Coronary artery (tissue), 2 donors: ENCODE data around the gene SART1.
A peak's percentile ranks its signal among the peaks of the same experiment; 100 is the strongest.

Experiments used
- DNase-seq: peaks from one replicate; pipeline ENCODE4 v3.0.0-alpha.2; 2017; ENCODE audit warnings: low spot score
- H3K27ac ChIP-seq, 2 donors: fragments of 200-600 bp; sonication (generic); one replicate each; pipeline ENCODE4 v1.5.1; 2016 to 2019
- H3K4me3 ChIP-seq: fragments of 200-600 bp; sonication (generic); 2 replicates; pipeline ENCODE4 v1.5.1; 2016; ENCODE audit warnings: mild to moderate bottlenecking, moderate library complexity
- TF ChIP-seq, protein P1 (sequence below): fragments of 200-600 bp; sonication (generic); IDR thresholded peaks from one replicate; pipeline ENCODE4 v1.5.1; 2019; ENCODE audit warnings: antibody characterized with exemption

Gene SART1

DNA sequence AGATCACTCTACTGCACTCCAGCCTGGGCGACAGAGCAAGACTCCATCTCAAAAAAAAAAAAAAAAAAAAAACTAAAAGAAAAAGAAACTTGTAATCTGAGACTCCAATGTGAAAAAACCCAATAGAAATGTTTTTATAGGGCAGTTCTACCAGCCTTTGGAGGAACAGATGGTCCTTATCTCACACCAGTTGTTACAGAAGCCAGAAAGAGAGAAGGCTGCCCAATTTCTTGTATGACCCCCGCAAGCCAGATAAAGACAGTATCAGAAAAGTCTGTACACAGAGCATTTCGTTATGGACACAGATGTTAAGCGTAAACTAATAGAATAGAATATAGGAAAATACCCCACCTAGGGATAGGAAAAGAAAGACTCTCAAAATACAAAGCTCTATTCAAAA is 27.5 kb upstream of the SART1 start:
- Histone ChIP-seq H3K27ac (no peak overlapping the region), H3K4me3 (no peak overlapping the region)
- TF ChIP-seq, protein P1, sequence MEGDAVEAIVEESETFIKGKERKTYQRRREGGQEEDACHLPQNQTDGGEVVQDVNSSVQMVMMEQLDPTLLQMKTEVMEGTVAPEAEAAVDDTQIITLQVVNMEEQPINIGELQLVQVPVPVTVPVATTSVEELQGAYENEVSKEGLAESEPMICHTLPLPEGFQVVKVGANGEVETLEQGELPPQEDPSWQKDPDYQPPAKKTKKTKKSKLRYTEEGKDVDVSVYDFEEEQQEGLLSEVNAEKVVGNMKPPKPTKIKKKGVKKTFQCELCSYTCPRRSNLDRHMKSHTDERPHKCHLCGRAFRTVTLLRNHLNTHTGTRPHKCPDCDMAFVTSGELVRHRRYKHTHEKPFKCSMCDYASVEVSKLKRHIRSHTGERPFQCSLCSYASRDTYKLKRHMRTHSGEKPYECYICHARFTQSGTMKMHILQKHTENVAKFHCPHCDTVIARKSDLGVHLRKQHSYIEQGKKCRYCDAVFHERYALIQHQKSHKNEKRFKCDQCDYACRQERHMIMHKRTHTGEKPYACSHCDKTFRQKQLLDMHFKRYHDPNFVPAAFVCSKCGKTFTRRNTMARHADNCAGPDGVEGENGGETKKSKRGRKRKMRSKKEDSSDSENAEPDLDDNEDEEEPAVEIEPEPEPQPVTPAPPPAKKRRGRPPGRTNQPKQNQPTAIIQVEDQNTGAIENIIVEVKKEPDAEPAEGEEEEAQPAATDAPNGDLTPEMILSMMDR: no peak
- DNase-seq: no peak

DNA sequence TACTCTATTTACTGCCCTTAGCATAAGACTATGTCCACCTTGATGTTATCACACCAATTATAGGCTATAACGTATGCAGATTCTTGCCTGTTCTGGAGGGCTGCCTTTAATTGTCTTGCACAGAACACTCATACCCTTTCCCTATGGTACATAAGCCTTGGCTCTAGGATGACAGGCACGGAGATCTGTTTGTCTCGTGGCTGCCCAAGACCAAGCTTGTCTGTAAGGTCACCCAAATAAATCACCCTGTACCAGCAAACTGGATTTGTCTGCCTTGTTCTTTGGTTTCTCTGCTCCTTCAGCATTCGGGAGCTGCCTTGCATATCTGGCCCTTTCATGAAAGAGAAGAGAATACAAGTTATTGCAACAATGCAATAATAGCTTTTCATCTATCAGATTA is 23.8 kb upstream of the SART1 start:
- no peak overlapping the region for H3K4me3 ChIP-seq
- DNase-seq: no peak
- TF ChIP-seq, protein P1: no peak

DNA sequence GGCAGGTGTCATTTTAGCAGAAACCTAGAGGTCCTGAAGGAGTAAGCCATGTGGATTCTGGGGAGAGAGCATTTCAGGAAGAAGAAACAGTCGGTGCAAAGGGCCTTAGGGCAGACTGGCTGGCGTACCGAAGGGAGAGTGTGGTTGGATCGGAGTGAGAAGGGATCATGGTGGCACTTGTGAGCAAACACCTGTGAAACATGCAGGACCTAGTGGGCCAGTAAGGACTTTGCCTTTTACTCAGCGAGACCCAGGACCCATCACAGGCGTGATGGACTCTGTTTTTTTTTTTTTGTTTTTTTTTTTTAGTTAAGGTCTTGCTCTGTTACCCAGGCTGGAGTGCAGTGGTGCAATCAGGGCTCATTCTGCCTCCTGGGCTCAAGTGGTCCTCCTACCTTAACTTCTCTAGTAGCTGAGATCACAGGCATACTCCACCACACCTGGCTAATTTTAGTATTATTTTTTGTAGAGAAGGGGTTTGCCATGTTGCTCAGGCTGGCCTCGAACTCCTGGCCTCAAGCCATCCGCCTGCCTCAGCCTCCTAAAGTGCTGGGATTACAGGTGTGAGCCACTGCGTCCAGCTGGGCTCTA is 19.7 kb upstream of the SART1 start:
- TF ChIP-seq, protein P1: no peak
- peak overlapping the region in 1 of 2 donors; percentile 51 for H3K27ac ChIP-seq

More for the DNA sequence above, 23.8 kb upstream of the SART1 start:
- no peak overlapping the region for H3K27ac ChIP-seq

DNA sequence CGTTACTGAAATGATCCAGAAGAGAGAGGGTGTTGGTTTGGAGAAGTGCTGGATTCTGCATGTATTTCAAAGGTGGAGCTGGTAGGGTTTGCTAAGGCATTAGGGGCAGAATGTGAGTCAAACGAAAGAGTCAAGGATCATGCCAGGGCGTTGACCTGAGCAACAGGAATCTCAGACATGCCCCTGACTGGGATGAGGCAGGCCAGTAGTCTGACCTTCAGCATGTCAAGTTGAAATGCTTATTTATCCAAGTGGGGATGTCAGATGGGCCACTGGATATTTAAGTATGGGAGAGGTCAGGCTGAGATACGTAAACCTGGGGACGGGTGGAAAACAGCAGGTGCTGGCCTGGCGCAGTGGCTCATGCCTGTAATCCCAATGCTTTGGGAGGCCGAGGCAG is 19.0 kb upstream of the SART1 start:
- H3K4me3 ChIP-seq: no peak overlapping the region
- DNase-seq: no peak
- TF ChIP-seq, protein P1: no peak
- no peak overlapping the region for H3K27ac ChIP-seq

More for the DNA sequence above, 19.7 kb upstream of the SART1 start:
- no peak for DNase-seq
- H3K4me3 ChIP-seq: no peak overlapping the region

DNA sequence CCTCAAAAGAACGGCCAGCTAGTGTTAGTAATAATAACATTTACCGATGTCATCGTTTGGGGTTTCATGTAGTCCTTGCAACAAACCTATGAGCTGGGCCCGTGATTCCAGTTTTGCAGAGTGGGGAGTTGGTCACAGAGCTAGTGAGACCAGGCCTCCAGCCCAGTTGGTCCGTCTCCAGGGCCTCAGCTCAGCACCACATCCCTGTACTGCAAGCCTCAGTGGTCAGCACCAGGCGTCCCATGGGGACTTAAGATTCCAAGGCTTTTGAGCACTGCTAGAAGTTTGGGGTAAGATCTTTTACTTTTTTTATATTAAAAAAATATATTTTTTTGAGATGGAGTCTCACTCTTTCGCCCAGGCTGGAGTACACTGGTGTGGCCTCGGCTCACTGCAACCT is 17.3 kb upstream of the SART1 start:
- TF ChIP-seq, protein P1: no peak
- DNase-seq: no peak
- Histone ChIP-seq H3K27ac (no peak overlapping the region), H3K4me3 (no peak overlapping the region)

DNA sequence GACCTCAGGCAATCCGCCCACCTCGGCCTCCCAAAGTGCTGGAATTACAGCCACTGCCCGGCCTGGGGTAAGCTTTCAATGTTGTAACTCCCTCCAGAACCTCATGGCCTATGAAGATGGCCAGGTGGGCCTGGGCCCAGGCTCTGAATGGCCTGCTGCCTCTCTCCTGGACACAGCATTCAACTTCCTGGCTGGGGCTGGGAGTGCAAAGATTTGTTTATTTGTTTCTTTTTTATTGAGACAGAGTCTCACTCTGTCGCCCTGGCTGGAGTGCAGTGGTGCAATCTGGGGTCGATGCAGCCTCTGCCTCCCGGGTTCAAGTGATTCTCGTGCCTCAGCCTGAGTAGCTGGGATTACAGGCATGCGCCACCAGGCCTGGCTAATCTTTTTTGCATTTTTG is 16.8 kb upstream of the SART1 start:
- TF ChIP-seq, protein P1: no peak
- H3K4me3 ChIP-seq: no peak overlapping the region
- no peak for DNase-seq
- no peak overlapping the region for H3K27ac ChIP-seq

DNA sequence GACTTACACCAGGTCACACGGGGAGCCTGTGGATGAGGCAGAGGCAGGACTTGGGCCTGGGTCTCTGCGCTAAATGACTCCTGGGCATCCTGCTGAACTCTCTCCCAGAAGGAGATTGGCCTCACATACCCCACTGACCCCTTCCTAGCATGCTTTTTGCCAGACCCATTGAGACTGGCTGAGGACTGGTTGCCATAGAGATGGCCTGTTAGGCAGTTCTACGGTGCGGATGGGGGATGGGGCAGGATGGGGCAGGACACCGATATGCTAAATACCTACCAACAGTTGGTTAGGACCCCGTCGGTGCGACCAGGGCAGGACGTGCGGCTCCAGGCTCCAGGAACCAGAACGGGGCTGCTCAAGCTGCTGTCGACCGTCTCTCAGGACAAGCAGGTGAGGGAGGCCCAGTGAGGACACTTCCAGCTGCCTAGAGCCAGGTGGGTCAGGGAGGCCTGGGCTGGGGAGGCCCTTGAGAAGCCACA is 16.1 kb upstream of the SART1 start, which contains the start of gene TSGA10IP:
Gene TSGA10IP (plus strand): TSS at position 51 of the 482 bp plus-strand sequence. CDS start 196 bp downstream, at position 247.
- DNase-seq: no peak
- TF ChIP-seq, protein P1: no peak
- no peak within 1 kb of the TSS for H3K4me3 ChIP-seq
- no peak within 1 kb of the TSS for H3K27ac ChIP-seq
